DOHH2 (cell line): ENCODE data around the gene YIPF2.

Experiments used
- H3F3A ChIP-seq: fragments of 200-600 bp; sonication (generic), shearing (Covaris generic); 2 replicates; pipeline ENCODE4 v1.6.0; 2016; ENCODE audit warnings: antibody characterized with exemption, mild to moderate bottlenecking; ENCODE audit not compliant: control insufficient read depth, insufficient read depth
- H3K27ac ChIP-seq: fragments of 200-600 bp; sonication (generic); 2 replicates; pipeline ENCODE4 v1.5.1; 2014; ENCODE audit warnings: low read depth, mild to moderate bottlenecking, low read length, moderate library complexity
- H3K27me3 ChIP-seq: fragments of 200-600 bp; sonication (generic); 2 replicates; pipeline ENCODE4 v1.6.1; 2014; ENCODE audit warnings: mild to moderate bottlenecking, low read length, mixed read lengths; ENCODE audit not compliant: control insufficient read depth
- H3K36me3 ChIP-seq: fragments of 200-600 bp; sonication (generic); 2 replicates; pipeline ENCODE4 v1.6.1; 2014; ENCODE audit warnings: mild to moderate bottlenecking, low read length, moderate library complexity, mixed read lengths; ENCODE audit not compliant: control insufficient read depth
- H3K4me1 ChIP-seq: fragments of 200-600 bp; sonication (generic); 2 replicates; pipeline ENCODE4 v1.6.1; 2014; ENCODE audit warnings: mild to moderate bottlenecking, low read length, mixed read lengths; ENCODE audit not compliant: control insufficient read depth
- H3K4me2 ChIP-seq: fragments of 200-600 bp; sonication (generic); 2 replicates; pipeline ENCODE4 v1.6.0; 2014; ENCODE audit warnings: mild to moderate bottlenecking, low read length, moderate library complexity
- H3K4me3 ChIP-seq: fragments of 200-600 bp; sonication (generic); 2 replicates; pipeline ENCODE4 v1.5.1; 2014; ENCODE audit warnings: mild to moderate bottlenecking, low read length, mixed read lengths
- H3K79me2 ChIP-seq: fragments of 200-600 bp; sonication (generic); 2 replicates; pipeline ENCODE4 v1.6.1; 2014; ENCODE audit warnings: mild to moderate bottlenecking, low read length, mixed read lengths; ENCODE audit not compliant: control insufficient read depth
- H3K9me2 ChIP-seq: fragments of 200-600 bp; sonication (generic); replicated peaks from 2 replicates; pipeline ENCODE4 v1.6.1; 2014; ENCODE audit warnings: mild to moderate bottlenecking, low read length, mixed read lengths; ENCODE audit not compliant: control insufficient read depth
- H3K9me3 ChIP-seq: fragments of 200-600 bp; sonication (generic); 2 replicates; pipeline ENCODE4 v1.6.1; 2014; ENCODE audit warnings: antibody characterized with exemption, low read length, mixed read lengths; ENCODE audit not compliant: control insufficient read depth, insufficient read depth
- H4K20me1 ChIP-seq: fragments of 200-600 bp; sonication (generic); 2 replicates; pipeline ENCODE4 v1.6.0; 2014; ENCODE audit warnings: low read depth, mild to moderate bottlenecking, antibody characterized with exemption, low read length, moderate library complexity; ENCODE audit not compliant: control insufficient read depth, insufficient read depth
- EZH2phosphoT487 ChIP-seq: fragments of 200-600 bp; sonication (generic); IDR thresholded peaks from 2 replicates; pipeline ENCODE4 v1.6.1; 2017; ENCODE audit warnings: borderline replicate concordance, mild to moderate bottlenecking, antibody characterized with exemption, low read length, moderate library complexity, mixed read lengths
- TF ChIP-seq, protein P1 (sequence below): fragments of 200-600 bp; sonication (generic); IDR thresholded peaks from one replicate; pipeline ENCODE4 v1.5.1; 2014; ENCODE audit warnings: antibody characterized with exemption, mild to moderate bottlenecking, low read depth, low read length; ENCODE audit not compliant: poor library complexity, severe bottlenecking

The YIPF2 gene

DNA sequence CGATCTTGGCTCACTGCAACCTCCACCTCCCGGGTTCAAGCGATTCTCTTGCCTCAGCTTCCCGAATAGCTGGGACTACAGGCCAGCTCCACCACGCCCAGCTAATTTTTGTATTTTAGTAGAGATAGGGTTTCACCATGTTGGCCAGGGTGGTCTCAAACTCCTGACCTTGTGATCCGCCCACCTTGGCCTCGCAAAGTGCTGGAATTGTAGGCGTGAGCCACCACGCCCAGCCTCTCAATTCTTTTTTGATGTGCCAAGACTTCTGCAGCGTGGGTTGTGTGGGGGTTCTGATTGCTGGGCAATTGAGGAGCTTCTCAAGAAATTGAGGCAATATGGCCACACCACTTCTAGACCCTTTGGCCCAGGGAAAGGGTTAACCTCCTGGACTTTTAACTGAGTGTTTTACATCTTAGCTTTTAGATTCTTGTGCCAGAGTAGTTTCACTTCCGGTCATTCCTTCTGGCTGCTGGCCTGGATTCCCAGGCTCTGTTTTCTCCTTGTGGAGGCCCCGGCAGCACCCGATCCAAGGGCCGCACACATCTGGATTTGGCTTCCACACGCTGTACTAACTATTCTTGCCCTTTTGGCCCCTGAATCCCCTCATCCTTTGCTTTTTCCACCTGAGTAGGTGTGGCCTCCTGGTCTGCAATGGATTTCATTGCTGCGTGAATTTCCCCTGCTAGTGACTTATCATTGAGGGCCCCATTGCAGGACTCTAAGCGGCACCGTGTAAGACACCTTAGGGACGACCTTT, 47.1 kb upstream of the YIPF2 start:
- H3K36me3 ChIP-seq: peaks cover 58% of the 10 kb centered on the region
- H3K27ac ChIP-seq: peak overlapping the region; percentile 98
- no peaks in the 10 kb centered on the region for H3K9me2 ChIP-seq
- H3F3A ChIP-seq: peaks cover 31% of the 10 kb centered on the region
- H4K20me1 ChIP-seq: peaks cover 13% of the 10 kb centered on the region
- peak overlapping the region; percentile 8 for H3K4me3 ChIP-seq
- H3K9me3 ChIP-seq: no peaks in the 10 kb centered on the region
- peak overlapping the region; percentile 41 for H3K4me2 ChIP-seq
- peaks cover 99% of the 10 kb centered on the region for H3K79me2 ChIP-seq
- H3K4me1 ChIP-seq: peaks cover 93% of the 10 kb centered on the region
- H3K27me3 ChIP-seq: no peaks in the 10 kb centered on the region
- no peak for TF ChIP-seq EZH2phosphoT487
- TF ChIP-seq, protein P1, sequence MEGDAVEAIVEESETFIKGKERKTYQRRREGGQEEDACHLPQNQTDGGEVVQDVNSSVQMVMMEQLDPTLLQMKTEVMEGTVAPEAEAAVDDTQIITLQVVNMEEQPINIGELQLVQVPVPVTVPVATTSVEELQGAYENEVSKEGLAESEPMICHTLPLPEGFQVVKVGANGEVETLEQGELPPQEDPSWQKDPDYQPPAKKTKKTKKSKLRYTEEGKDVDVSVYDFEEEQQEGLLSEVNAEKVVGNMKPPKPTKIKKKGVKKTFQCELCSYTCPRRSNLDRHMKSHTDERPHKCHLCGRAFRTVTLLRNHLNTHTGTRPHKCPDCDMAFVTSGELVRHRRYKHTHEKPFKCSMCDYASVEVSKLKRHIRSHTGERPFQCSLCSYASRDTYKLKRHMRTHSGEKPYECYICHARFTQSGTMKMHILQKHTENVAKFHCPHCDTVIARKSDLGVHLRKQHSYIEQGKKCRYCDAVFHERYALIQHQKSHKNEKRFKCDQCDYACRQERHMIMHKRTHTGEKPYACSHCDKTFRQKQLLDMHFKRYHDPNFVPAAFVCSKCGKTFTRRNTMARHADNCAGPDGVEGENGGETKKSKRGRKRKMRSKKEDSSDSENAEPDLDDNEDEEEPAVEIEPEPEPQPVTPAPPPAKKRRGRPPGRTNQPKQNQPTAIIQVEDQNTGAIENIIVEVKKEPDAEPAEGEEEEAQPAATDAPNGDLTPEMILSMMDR: no peak

DNA sequence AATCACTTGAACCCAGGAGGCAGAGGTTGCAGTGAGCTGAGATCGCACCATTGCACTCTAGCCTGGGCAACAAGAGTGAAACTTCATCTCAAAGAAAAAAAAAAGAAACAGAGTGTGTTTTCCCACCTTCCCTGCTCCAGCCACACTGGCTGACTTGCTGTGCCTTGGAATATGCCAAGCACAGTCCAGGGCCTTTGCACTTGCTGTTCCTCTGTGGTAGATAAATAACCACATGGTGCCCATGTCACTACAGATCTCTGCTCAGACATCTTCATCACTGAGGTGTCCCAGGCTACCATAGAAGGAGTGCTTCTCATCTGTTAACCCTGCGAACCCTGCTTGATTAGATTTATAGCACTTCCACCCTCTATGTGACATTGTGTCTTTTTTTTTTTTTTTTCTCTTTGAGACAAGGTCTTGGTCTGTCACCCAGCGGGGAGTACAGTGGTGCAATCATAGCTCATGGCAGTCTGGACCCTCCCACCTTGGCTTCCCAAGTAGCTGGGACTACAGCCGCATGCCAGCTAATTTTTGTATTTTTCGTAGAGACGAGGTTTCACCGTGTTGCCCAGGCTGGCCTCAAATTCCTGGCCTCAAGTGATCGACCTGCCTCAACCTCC, 42.8 kb upstream of the YIPF2 start:
- H3F3A ChIP-seq: peaks cover 41% of the 10 kb centered on the region
- peaks cover 95% of the 10 kb centered on the region for H3K4me1 ChIP-seq
- H3K36me3 ChIP-seq: peaks cover 58% of the 10 kb centered on the region
- peak overlapping the region; percentile 26 for H3K4me3 ChIP-seq
- H3K27me3 ChIP-seq: no peaks in the 10 kb centered on the region
- no peaks in the 10 kb centered on the region for H3K9me2 ChIP-seq
- H3K27ac ChIP-seq: peak overlapping the region; percentile 98
- peaks cover 7% of the 10 kb centered on the region; the same call in 1 of the 2 replicates for H4K20me1 ChIP-seq
- H3K79me2 ChIP-seq: peaks cover 97% of the 10 kb centered on the region
- H3K4me2 ChIP-seq: peak overlapping the region; percentile 81
- H3K9me3 ChIP-seq: no peaks in the 10 kb centered on the region
- TF ChIP-seq EZH2phosphoT487: no peak
- TF ChIP-seq, protein P1: no peak

DNA sequence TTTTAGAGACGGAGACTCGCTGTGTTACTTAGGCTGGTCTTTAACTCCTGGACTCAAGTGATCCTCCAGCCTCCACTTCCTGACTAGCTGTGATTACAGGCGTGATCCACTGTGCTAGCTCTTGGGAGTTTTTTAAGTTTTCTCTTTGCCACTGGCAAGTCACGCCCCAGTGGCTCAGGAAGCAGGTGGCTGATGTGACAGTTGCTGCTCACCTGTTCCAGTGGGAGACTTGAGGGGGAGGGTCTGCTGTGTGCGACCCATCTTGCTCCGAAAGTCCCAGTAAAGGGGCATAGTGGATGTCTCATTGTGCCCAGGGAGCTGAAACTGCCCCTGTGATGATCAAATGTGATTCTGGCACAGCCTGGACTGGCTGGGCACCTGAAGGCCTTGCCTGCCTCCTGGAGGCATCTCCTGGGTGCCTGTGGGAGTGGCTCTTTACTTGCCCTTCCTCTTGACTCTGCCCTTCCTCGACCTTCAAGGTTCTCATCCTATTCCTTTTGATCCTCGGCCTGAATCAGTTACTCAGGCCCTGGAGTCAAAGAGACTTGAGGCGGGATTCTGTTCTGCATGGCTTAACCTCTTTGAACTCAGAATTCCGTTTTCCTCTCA, 40.2 kb upstream of the YIPF2 start:
- Histone ChIP-seq H3K27ac (peak overlapping the region; percentile 98), H3K4me3 (peak overlapping the region; percentile 64), H3K36me3 (peaks cover 59% of the 10 kb centered on the region), H3F3A (peaks cover 46% of the 10 kb centered on the region), H3K9me2 (no peaks in the 10 kb centered on the region), H3K4me1 (peaks cover 96% of the 10 kb centered on the region), H3K4me2 (peak overlapping the region; percentile 81), H3K79me2 (peaks cover 98% of the 10 kb centered on the region), H3K9me3 (no peaks in the 10 kb centered on the region), H3K27me3 (no peaks in the 10 kb centered on the region), H4K20me1 (no peaks in the 10 kb centered on the region)
- TF ChIP-seq, protein P1: no peak
- no peak for TF ChIP-seq EZH2phosphoT487
